Activated CD8-positive, alpha-beta T cell treated with anti-CD3 and anti-CD28 coated beads for 36 hours (primary cell): Measurements from ENCODE around the gene ITPKB. TPM values are rescaled to one million over a fixed set of nuclear protein-coding genes. Genes with fewer than 3 reads are reported as not detected.

ENCODE experiments used
- ATAC-seq: fragments of 200-7000 bp; cut with Tn5 transposase; one replicate; pipeline ENCODE4 v1.10.0; 2021; ENCODE audit warnings: mild to moderate bottlenecking, moderate library complexity
- CTCF ChIA-PET: fragments of 350-600 bp; sonication (Branson Sonifier 250); formaldehyde crosslinking; loops from one replicate; lab custom pipeline; 2021; ENCODE audit warnings: antibody characterized with exemption; lab: Charles Lee
- POLR2A ChIA-PET: fragments of 350-600 bp; sonication (Branson Sonifier 250); formaldehyde crosslinking; loops from one replicate; lab custom pipeline; 2021; ENCODE audit warnings: antibody characterized with exemption; lab: Charles Lee
- DNase-seq: peaks from one replicate; pipeline ENCODE4 v3.0.0-alpha.2; 2020
- H3K27ac Mint-ChIP-seq: one replicate; pipeline ENCODE4 v1.8.0; 2021; ENCODE audit warnings: mild to moderate bottlenecking, mixed read lengths
- H3K27me3 Mint-ChIP-seq: one replicate; pipeline ENCODE4 v1.8.0; 2021; ENCODE audit warnings: mixed read lengths
- H3K36me3 Mint-ChIP-seq: one replicate; pipeline ENCODE4 v1.8.0; 2021; ENCODE audit warnings: low read depth, mixed read lengths
- H3K4me1 Mint-ChIP-seq: one replicate; pipeline ENCODE4 v1.8.0; 2021; ENCODE audit warnings: low read depth, mixed read lengths
- H3K4me3 Mint-ChIP-seq: one replicate; pipeline ENCODE4 v1.8.0; 2021; ENCODE audit warnings: mild to moderate bottlenecking, moderate library complexity, mixed read lengths
- H3K9me3 Mint-ChIP-seq: one replicate; pipeline ENCODE4 v1.8.0; 2021; ENCODE audit warnings: mixed read lengths
- intact Hi-C: fragments of 100-400 bp; cut with micrococcal nuclease; formaldehyde crosslinking; loops from one replicate; pipeline ENCODE4 v1.10.0; 2022
- total RNA-seq, 2 experiments: library from RNA; stranded (reverse); gene quantifications; one replicate each; pipeline ENCODE4 v1.2.3, GENCODE V29; 2021
- TF ChIP-seq, protein P1 (sequence below): fragments of 200-600 bp; IDR thresholded peaks from one replicate; pipeline ENCODE4 v1.8.0; 2022; ENCODE audit warnings: antibody characterized with exemption, mild to moderate bottlenecking

Gene ITPKB
- total RNA-seq, 2 experiments from 2014 or later: 40.8 to 42.6 TPM

DNA sequence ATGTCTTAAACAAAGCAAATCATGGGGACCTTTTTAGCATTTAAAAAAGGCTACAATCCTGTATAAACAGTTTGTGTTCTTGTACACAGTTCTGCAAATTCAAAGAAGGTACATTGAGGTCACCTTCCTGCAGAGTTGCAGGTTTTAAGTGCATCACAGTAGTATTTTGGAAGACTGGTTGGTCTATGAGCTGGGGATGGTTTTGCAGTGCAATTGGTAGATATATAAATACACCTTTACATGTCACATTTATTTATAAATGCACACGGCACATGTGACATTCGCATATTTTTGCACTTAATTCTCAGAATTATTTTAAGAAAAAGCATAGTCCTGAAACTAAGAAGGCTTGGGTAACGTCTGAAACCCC, 599 bp upstream of the ITPKB start:
- TF ChIP-seq, protein P1, sequence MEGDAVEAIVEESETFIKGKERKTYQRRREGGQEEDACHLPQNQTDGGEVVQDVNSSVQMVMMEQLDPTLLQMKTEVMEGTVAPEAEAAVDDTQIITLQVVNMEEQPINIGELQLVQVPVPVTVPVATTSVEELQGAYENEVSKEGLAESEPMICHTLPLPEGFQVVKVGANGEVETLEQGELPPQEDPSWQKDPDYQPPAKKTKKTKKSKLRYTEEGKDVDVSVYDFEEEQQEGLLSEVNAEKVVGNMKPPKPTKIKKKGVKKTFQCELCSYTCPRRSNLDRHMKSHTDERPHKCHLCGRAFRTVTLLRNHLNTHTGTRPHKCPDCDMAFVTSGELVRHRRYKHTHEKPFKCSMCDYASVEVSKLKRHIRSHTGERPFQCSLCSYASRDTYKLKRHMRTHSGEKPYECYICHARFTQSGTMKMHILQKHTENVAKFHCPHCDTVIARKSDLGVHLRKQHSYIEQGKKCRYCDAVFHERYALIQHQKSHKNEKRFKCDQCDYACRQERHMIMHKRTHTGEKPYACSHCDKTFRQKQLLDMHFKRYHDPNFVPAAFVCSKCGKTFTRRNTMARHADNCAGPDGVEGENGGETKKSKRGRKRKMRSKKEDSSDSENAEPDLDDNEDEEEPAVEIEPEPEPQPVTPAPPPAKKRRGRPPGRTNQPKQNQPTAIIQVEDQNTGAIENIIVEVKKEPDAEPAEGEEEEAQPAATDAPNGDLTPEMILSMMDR: no peak
- Mint-ChIP-seq H3K9me3 (peaks cover 3% of the 10 kb centered on the region), H3K27ac (peak overlapping the region; percentile 91), H3K27me3 (no peaks in the 10 kb centered on the region), H3K4me3 (peak overlapping the region; percentile 92), H3K36me3 (peaks cover 26% of the 10 kb centered on the region), H3K4me1 (peaks cover 31% of the 10 kb centered on the region)
- CTCF ChIA-PET: interaction anchor here (0.9 to 2.6 kb wide), 10 partner anchors 10 to 106 kb away, joined by 3 to 10 read pairs (median 6); no protein-coding TSS in a partner anchor
- intact Hi-C loops: no loop called here
- POLR2A ChIA-PET: interaction anchor here (0.7 to 2.2 kb wide), 11 partner anchors 20 to 87 kb away, joined by 3 to 6 read pairs (median 4); no protein-coding TSS in a partner anchor
- ATAC-seq (no peak), DNase-seq (no peak)

DNA sequence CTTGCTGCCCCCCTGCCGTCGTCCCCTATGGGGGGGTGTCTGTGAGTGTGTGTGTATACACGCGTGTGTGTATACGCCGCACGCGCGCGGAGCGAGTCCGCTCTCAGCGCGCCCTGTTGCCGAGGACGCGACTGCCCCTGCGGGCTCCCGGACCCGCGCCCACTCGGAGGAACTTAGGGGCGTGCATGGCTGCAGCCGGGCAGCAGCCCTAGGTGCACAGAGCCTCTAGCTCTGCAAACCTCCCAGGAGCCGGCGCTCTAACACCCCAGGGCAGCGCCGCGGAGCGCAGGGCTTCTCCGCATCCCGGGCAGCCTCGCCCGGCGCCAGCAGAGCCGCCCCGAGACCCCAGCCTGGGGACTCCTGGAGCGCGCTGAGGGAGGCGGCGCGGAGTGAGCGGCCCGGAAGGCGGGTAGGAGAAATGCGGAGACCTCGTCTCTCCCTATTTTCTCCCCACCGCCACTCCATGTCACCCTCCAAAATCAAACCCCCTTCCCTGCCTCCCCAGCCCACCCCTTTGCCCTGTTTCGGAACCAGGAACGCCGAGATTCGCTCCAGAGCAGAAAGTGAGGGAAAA, 574 bp downstream of the ITPKB start:
- H3K4me3 Mint-ChIP-seq: peak overlapping the region; percentile 92
- peak overlapping the region; percentile 91 for H3K27ac Mint-ChIP-seq
- peaks cover 34% of the 10 kb centered on the region for H3K4me1 Mint-ChIP-seq
- ChIA-PET POLR2A (interaction anchor here (0.6 to 9.4 kb wide), 14 partner anchors 21 to 106 kb away, joined by 3 to 71 read pairs (median 4); no protein-coding TSS in a partner anchor), CTCF (interaction anchor here (1.1 to 2.2 kb wide), 6 partner anchors 20 to 109 kb away, joined by 3 to 10 read pairs (median 5); no protein-coding TSS in a partner anchor)
- H3K27me3 Mint-ChIP-seq: no peaks in the 10 kb centered on the region
- peak; percentile 21 for ATAC-seq
- TF ChIP-seq, protein P1: no peak
- no peak for DNase-seq
- intact Hi-C loops: no loop called here
- peaks cover 36% of the 10 kb centered on the region for H3K36me3 Mint-ChIP-seq
- peaks cover 3% of the 10 kb centered on the region for H3K9me3 Mint-ChIP-seq

DNA sequence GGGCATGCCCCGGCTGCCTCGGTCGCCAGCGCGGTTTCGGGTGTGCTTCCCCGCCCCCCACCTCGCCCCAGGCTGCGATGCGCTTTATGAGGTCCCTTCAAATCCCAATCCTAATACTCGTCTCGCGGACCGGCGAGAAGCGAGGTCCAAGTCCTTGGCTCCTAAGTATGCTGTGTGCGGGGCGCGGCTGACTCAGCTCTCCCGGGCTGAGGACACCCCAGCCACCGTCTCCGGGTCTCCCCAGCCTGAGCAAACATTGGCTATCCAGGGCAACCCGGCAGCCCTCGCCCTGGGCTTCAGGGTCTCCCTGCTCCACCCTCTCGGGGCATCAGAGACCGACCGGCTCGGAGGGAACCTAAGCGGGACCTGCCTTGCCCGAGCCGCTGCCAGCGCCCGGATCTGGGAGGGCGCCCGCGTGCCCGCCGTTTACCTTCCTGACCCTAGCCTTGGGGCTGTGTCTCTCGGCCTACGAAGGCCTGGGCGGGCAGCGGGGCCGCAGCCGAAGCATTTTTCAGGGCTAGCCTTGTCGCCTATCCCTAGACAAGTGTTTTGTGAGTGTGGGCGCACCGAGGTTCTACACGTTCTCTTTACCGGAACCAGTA, 1.2 kb downstream of the ITPKB start:
- CTCF ChIA-PET: interaction anchor here (1.0 to 2.2 kb wide), 5 partner anchors 26 to 108 kb away, joined by 3 to 10 read pairs (median 3); no protein-coding TSS in a partner anchor
- peak overlapping the region; percentile 88 for H3K27ac Mint-ChIP-seq
- peaks cover 3% of the 10 kb centered on the region for H3K9me3 Mint-ChIP-seq
- ATAC-seq (peak; percentile 17), DNase-seq (peak; percentile 63)
- peaks cover 42% of the 10 kb centered on the region for H3K36me3 Mint-ChIP-seq
- peak overlapping the region; percentile 92 for H3K4me3 Mint-ChIP-seq
- TF ChIP-seq, protein P1: no peak
- POLR2A ChIA-PET: interaction anchor here (0.6 to 9.4 kb wide), 10 partner anchors 21 to 70 kb away, joined by 3 to 71 read pairs (median 3); no protein-coding TSS in a partner anchor
- intact Hi-C loops: no loop called here
- H3K27me3 Mint-ChIP-seq: no peaks in the 10 kb centered on the region
- H3K4me1 Mint-ChIP-seq: peaks cover 38% of the 10 kb centered on the region

DNA sequence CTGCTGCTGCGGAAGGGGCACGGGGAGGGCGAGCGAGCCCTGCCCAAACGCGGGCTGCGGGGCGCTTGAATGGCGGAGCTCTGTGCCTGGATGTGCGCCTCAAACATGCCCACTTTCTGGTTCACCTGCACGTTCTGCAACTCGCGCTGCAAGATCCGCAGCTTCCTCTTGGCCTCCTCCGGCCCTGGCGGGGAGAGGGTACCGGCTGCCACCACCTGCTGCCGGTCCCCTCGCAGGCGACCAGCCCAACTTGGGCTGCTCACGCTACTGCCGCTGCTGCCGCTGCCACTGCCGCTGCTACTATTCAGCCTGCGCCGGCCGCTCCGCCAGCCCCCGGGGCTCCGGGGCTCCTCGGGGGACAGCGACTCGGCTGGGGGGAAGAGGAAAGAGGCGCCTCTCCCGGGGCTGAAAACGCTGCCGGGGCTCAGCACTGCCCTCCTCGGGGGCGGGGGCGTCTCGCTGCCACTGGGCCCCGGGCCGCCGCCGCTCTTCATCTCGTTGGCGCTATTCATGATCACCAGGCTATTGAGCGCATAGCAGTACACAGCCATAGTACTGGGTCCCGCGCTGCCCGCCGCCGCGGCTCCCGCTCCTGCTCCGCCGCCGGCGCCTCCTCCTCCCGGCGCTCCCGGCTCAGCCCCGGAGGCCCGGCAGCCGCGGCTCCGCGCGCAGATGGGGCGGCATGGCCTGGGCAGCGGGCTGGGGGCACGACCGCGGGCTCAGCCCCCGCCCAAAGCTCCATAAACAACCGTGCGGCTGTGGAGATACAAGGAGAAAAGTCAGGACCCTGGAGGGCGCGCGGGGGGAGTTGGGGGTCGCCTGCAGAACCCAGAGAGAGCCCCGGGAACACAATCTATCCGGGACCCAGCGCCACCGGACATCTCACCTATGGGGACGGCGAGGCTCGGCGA, 1.9 kb downstream of the ITPKB start:
- Mint-ChIP-seq H3K27me3 (no peaks in the 10 kb centered on the region), H3K27ac (peak overlapping the region; percentile 88), H3K36me3 (peaks cover 47% of the 10 kb centered on the region), H3K9me3 (peaks cover under 1% of the 10 kb centered on the region), H3K4me3 (peak overlapping the region; percentile 92), H3K4me1 (peaks cover 39% of the 10 kb centered on the region)
- POLR2A ChIA-PET: interaction anchor here (0.6 to 9.4 kb wide), 17 partner anchors 12 to 111 kb away, joined by 3 to 71 read pairs (median 3); no protein-coding TSS in a partner anchor
- intact Hi-C loops: no loop called here
- CTCF ChIA-PET: interaction anchor here (0.7 to 2.9 kb wide), 16 partner anchors 15 to 111 kb away, joined by 3 to 11 read pairs (median 4); no protein-coding TSS in a partner anchor
- peak; percentile 46 for ATAC-seq
- peak; percentile 73 for DNase-seq
- TF ChIP-seq, protein P1: peak; percentile 23
